ENCODE data around the gene AKAP11. TPM values are rescaled to one million over a fixed set of nuclear protein-coding genes. Genes with fewer than 3 reads are reported as not detected.
"Not testable (repeated sequence)": the region's sequence is repeated elsewhere in the genome, so short reads cannot be mapped to it uniquely, and the experiment has no call there.

AKAP11 gene, protein sequence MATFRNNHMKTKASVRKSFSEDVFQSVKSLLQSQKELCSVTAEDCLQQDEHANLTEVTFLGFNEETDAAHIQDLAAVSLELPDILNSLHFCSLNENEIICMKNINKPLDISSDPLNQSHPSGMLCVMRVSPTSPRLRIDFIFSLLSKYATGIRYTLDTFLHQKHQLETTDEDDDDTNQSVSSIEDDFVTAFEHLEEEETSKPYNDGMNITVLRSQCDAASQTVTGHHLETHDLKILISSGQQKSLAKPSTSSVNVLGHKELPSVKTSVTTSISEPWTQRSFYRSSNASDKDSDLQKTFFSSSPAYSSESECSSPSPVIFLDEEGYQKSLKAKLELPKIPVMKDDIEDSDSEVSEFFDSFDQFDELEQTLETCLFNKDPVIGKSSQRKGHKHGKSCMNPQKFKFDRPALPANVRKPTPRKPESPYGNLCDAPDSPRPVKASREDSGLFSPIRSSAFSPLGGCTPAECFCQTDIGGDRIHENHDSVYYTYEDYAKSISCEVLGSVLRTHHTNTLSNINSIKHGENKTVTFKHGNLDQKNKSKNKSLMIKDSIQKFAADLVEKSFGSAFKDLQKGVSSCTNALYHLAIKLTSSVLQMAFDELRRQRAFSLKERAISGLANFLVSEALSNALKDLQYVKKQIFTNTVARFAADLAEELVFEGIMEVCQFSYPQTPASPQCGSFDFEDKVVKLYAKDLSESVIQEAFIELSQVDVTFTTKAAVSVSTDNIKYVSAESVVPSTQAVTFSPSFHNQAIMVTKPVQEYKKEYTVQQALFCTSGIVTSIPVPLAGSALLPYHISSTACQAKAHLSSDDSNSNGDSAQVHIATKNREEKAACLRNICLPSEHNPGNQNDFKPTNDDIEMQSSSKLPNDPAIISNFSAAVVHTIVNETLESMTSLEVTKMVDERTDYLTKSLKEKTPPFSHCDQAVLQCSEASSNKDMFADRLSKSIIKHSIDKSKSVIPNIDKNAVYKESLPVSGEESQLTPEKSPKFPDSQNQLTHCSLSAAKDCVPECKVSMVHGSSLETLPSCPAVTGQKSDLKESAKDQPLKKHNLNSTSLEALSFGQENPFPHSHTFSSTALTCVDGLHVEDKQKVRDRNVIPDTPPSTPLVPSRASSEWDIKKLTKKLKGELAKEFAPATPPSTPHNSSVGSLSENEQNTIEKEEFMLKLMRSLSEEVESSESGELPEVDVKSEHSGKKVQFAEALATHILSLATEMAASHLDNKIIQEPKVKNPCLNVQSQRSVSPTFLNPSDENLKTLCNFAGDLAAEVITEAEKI (N-terminal part only)
- total RNA-seq (2014; rRNA removed; shearing (Covaris generic)): 14.8 and 17.2 TPM in 2 replicates

DNA sequence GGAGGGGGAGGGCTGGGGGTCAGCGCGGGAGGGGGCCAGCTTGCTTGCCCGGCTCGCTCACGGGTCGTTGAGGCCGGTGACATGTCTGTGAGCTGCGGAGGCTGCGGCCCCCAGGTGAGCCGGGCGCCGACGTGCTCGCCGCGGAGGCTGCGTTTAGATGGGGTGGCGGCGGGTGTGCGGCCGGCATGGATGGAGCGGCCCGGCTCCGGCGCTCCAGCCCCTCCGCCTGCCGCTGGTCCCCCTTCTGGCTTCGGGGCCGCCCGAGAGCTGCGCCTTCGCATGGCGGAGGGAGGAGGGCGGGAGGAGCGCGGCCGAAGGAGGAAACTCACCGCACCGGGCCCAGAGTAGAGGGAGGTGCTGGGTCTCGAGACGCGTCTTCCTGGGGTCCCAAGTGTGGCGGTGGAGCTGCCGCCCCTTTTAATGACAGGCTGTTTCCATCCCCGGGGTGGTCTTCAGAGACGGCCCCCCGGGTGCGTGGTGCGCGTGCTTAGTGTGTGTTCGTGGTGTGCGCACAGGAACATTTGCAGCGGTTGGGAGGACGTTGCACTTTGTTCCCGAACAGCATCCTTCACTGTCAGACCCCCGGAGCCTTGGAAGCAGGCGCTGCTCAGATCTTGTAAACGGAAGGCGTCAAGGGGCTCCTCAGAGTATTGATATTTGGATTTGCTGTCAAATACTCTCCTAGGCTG, at the start of gene AKAP11:
Gene AKAP11, plus strand, starts transcription at position 38 of the 689 bp plus-strand sequence. CDS start 14,197 bp downstream, outside the sequence.
- DNase-seq (ENCODE audit: low spot score): peak; percentile 8

DNA sequence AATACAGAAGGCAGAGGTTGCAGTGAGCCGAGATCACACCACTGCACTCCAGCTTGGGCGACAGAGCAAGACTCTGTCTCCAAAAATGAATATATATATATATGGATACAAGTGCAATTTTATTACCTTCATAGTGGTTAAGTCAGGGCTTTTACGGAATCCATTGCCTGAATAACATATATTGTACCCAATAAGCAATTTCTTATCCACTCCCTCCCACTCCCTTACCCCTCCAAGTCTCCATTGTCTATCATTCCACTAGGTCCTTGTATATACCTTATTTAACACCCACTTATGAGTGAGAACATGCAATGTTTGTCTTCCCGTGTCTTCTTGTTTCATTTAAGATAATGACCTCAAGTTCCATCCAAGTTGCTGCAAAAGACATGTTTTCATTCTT, 48.3 kb upstream of the AKAP11 start:
- DNase-seq (ENCODE audit: low spot score): no peak

DNA sequence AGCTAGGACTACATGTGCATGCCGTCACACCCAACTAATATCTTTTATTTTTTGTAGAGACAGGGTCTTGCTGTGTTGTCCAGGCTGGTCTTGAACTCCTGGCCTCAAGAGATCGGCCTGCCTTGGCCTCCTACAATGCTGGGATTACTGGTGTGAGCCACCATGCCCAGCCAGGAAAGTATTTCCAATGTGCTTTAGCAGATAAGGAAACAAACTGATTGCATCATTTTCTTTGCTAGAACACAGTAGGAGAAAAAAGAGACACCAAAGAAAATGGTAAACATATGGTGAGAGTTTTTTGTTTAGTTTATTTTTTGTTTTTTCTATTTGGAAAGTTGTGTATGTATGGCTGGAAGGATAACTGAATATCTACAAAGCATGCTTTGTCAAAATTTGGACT, 46.9 kb upstream of the AKAP11 start:
- no peak for DNase-seq (ENCODE audit: low spot score)

DNA sequence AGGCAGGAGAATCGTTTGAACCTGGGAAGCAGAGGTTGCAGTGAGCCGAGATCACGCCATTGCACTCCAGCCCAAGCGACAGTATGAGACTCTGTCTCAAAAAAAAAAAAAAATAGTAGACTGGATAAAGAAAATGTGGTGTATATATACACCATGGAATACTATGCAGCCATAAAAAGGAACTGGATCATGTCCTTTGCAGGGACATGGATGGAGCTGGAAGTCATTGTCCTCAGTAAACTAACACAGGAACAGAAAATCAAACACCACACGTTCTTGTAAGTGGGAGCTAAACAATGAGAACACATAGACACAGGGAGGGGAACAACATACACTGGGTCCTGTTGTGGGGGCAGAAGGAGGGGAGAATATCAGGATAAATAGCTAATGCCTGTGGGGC, 45.2 kb upstream of the AKAP11 start:
- DNase-seq (ENCODE audit: low spot score): not testable (repeated sequence)

DNA sequence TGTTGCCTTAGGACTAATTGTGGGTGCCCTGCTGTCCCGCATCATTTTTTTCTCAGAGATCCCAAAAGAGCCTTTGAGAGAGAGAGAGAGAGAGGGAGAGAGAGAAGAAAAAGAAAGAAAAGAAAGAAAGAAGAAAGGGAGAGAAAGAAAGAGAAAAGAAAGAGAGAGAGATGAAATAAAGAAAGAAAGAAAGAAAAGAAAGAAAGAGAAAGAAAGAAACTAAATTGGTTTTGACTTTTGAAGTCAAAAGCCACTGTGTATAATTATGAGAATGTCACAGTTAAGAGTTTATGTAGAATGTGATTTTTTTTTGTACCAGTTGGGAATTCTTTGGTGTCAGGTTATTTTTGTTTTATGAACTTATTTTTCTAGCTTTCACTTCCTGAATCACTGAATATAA, 43.4 kb upstream of the AKAP11 start:
- no peak for DNase-seq (ENCODE audit: low spot score)

DNA sequence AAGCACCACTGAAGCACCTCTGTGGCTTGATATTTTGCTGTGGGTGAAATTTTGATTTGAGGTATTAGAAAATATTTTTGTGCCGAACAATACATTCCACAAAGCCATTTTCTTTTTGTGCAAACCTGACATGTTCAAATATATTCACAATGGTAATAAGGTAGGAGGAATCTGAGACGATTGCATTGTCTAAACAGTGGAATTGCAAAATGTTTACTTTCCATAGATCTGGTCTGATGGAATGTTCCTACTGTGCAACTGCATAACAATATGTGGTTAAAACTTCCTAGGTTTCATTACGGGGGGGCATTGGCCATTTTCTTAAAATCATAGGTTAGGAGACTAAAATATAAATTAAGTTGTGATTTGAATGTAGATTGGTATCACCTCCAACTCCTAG, 42.7 kb upstream of the AKAP11 start:
- no peak for DNase-seq (ENCODE audit: low spot score)

DNA sequence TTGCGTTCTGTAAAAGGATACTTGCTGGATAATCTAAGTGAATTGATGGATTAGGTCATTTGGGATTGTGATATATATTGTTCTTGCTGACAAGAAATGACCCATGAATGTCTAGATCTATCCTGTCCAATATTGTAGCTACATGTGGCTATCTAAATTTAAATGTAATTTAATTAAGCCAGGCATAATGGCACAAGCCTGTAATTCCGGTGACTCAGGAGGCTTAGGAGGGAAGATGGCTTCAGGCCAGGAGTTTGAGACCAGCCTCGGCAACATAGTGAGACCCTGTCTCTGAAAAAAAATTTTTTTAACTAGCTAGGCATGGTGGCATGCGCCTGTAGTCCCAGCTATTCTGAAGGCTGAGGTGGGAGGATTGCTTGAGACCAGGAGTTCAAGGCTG, 39.3 kb upstream of the AKAP11 start:
- DNase-seq (ENCODE audit: low spot score): no peak

DNA sequence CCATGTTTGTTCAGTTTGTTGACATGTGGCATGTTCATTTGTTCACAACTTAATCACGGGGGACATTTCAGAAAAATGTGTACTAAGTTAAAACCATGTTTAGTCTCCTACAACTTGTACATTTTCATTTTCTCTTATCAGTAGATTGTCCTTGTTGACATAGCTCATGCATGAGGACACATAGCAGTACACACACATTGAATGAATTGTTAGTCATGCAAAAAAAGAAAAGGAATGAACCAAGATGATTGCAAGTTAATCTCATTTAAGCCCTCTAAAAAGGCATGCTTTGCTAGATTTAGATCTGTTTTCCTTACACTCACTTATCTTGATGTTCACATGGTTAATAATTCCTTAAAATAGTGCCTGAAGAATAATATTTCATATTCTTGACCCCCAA, 38.2 kb upstream of the AKAP11 start:
- no peak for DNase-seq (ENCODE audit: low spot score)

DNA sequence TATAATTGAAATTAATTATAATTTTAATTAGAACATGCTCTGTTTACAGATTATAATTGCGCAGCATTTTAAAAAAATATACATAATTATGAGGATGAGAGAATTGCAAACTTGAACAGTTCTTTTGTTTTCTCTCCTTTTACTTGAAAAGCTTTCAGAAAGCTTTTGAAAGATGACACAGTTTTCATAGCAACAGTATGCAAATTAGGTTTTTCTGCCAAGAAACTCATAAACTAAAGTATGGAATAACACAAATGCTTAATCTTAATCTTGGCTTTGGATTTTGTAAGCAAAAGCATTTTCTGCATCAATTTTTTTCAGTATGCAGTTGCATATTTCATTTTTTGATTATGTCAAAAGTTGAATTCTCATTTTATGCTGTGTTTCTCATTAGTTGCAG, 32.8 kb upstream of the AKAP11 start:
- no peak for DNase-seq (ENCODE audit: low spot score)

DNA sequence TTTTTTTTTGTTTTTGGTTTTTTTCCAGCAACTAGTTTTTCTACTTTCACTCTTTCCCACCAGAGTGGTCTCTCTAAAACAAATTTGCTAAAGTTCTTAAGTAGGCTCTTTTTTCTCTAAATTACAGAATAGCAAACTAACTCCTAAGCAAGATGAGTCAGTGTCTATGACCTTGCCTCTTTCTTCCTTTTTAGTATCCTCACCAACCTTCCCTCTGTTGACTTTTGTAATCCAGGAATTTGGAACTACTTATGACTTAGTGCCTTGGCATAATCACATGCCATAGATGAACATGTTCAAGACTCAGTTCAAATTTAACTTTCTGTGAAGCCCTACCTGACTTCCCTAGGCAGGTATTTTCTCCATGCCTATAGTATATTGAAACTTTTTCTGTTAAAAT, 32.3 kb upstream of the AKAP11 start:
- no peak for DNase-seq (ENCODE audit: low spot score)

DNA sequence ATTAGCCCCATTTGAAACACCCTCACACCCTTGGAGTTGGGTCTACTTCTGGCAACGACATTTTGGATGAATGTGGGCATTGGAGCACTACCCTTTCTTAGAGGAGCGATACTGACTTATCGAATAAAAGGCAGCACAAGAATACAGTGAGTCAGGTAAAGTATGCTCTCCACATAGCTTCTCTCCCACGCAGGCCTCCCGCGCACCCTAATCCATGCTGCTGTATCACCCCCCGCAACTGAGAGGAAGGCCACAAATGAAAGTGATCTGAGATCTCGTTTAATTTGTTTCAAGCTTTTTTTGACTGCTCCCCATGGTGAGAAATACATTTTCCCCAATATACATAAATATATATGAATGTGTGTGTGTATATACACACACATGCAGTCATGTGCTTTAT, 25.4 kb upstream of the AKAP11 start:
- DNase-seq (ENCODE audit: low spot score): no peak

DNA sequence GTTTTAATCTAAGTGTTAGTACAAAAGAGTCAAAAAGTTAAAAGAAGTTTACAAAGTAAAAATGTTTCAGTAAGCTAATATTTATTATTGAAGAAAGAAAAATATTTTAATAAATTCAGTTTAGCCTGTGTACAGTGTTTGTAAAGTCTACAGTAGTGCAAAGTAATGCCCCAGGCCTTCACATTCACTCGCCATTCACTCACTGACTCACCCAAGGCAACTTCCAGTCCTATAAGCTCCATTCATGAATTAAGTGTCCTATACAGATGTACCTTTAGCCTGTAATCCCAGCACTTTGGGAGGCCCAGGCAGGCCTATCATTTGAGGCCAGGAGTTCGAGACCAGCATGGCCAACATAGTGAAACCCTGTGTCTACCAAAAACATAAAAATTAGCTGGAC, 24.1 kb upstream of the AKAP11 start:
- no peak for DNase-seq (ENCODE audit: low spot score)

DNA sequence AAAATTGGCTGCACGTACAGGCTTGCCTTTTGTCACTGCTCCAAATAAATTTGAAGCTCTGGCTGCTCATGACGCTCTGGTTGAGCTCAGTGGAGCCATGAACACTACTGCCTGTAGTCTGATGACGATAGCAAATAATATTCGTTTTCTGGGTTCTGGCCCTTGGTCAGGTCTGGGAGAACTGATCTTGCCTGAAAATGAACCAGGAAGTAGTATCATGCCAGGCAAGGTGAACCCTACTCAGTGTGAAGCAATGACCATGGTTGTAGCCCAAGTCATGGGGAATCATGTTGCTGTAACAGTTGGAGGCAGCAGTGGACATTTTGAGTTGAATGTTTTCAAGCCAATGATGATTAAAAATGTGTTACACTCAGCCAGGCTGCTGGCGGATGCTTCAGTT, 16.1 kb upstream of the AKAP11 start:
- no peak for DNase-seq (ENCODE audit: low spot score)

DNA sequence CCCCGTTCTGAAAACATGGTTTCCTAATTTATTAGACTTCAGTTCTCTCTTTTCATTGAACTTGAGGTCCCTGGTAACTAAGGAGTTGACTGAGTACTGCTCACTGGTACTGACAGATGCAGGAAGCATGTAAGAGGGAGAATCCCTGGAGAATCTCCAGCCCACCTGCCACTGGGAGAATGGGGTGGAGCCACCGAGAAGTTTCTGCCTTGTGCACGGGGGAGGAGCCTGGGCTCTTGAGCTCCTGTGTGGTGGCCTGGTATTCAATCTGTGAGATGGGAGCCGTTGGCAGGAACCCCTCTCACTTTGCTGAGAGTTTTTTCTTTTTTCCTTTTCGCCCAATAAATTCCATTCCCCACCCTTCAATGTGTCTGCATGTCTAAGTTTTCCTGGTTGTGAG, 13.2 kb upstream of the AKAP11 start:
- DNase-seq (ENCODE audit: low spot score): no peak

DNA sequence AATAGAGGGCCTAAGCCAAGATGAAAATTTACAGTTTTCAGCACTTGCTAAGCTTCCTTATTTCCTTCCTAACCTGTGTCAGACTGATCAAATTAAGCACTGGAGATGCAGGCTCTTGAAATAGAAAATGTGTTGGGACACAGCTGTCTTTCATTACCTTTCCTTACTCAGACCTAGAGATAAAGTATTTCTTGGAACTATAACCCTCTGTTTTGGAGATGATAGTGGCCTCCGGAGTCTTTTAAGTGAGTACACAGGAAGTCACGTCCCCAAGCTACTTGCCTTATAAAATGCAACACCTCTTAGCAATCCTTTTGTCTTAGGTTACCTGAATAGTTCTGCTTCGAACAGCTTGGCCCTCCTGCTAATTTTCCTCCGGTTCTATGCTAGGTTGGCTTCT, 12.4 kb upstream of the AKAP11 start:
- DNase-seq (ENCODE audit: low spot score): no peak

DNA sequence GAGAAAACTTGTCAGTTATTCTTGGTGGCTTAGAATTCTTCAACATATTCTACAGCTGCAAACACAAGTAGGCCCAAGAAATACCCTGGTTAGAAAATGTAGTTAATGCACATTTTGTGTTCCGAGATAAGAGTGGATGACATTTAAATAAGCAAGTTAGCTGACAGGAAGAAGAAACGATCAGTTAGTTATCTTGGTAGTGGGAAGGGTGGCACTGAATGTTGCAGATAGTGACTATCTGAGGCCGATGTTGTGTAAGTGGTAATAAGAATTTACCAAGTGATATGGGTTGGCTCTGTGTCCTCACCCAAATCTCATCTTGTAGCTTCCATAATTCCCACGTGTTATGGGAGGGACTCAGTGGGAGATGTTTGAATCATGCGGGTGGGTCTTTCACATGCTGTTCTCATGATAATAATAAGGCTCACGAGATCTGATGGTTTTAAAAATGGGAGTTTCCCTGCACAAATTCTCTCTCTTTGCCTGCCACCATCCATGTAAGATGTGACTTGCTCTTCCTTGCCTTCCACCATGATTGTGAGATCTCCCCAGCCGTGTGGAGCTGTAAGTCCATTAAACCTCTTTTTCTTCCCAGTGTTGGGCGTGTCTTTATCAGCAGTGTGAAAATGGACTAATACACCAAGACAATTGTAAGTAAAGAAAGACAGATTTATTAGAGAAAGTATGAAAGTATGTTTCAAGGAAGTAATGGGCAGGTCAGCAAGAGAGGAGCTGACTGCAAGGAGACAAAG, 10.9 kb upstream of the AKAP11 start:
- no peak for DNase-seq (ENCODE audit: low spot score)

DNA sequence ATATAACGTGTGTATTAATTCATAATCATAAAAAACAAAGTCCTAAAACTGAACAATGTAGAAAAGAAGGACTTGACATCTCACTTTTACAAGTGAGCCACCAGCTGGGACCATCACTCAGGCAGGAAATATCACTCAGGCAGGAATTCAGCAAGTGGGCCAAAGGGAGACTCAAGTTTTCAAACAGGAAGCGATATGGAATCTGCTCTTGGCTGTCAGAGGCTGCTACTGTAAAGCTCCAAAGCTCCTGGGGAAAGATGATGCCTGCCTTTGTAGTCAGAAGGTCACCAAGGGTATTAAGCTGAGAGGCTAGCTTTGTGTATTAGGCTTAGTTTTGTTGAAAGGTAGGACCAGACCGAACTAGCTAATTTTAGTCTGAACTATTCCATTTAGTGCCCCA, 5.5 kb upstream of the AKAP11 start:
- DNase-seq (ENCODE audit: low spot score): peak; percentile 4

DNA sequence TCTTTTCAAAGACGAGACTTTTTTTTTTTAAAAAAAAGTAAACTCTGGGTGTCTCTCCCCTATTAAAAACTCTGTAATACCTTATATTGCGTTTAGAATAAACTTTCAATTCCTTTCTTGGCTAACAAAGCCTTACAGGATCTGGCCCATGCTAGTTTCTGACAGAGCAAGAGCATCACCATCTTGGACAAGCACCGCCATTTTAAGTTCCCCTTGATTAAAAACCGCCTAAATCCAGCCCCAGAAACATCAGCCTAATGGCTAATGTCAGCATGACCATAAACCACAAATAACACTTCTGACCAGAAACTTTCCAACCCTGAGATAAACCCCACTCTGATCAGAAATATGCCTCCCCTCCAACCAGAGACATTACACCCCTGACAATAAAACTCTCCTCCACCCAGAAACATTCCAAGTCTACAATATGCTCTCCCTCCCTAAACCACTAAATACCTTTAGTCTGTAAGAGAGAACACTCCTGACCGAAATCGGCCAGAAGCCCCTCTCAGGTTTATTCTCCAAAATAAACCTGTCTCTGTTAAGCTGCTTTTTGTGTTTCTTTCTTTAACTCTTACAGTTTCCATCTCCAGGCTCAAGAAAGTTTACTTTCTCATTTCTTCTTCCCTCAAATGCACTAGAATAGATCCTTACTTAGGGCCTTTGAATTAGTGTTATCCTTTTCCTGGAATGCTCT, 1.6 kb upstream of the AKAP11 start:
- no peak for DNase-seq (ENCODE audit: low spot score)

DNA sequence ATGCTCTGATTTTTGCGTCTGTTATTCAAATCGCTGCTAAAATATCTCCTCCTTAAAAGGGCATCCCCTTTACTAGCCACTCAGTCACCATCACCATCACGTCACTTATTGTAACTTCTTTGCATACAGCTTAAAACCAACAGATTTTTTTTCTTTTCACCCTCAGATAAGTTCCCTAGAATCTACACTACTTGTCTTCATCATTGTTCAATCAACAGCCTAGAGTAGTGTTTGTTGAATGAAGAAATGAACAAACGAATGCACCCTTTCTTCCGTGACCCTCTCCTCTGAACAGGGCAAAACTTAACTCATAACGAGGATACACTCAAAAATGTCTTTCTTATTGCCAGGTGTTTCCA, 1.1 kb upstream of the AKAP11 start:
- DNase-seq (ENCODE audit: low spot score): no peak

Data from A172 (cell line).